Endothelial cell (in vitro differentiated cells): Measurements from ENCODE around the gene C11orf65. TPM values are rescaled to one million over a fixed set of nuclear protein-coding genes. Genes with fewer than 3 reads are reported as not detected.

Source experiments
- DNase-seq: peaks from one replicate; pipeline ENCODE4 v3.0.0; 2021; ENCODE audit warnings: low spot score
- H3K27ac Mint-ChIP-seq: one replicate; pipeline ENCODE4 v1.8.0; 2021; ENCODE audit warnings: mixed read lengths, inconsistent platforms; ENCODE audit not compliant: unreplicated experiment
- H3K27me3 Mint-ChIP-seq: one replicate; pipeline ENCODE4 v1.8.0; 2021; ENCODE audit warnings: mild to moderate bottlenecking, moderate library complexity, mixed read lengths, inconsistent platforms; ENCODE audit not compliant: unreplicated experiment
- H3K36me3 Mint-ChIP-seq: one replicate; pipeline ENCODE4 v1.8.0; 2021; ENCODE audit warnings: mild to moderate bottlenecking, low read depth, mixed read lengths, inconsistent platforms; ENCODE audit not compliant: unreplicated experiment
- H3K4me1 Mint-ChIP-seq: one replicate; pipeline ENCODE4 v1.8.0; 2021; ENCODE audit warnings: mild to moderate bottlenecking, mixed read lengths, inconsistent platforms; ENCODE audit not compliant: unreplicated experiment
- H3K4me3 Mint-ChIP-seq: one replicate; pipeline ENCODE4 v1.8.0; 2021; ENCODE audit warnings: mild to moderate bottlenecking, mixed read lengths, inconsistent platforms; ENCODE audit not compliant: unreplicated experiment
- H3K9me3 Mint-ChIP-seq: one replicate; pipeline ENCODE4 v1.8.0; 2021; ENCODE audit warnings: mixed read lengths, inconsistent platforms; ENCODE audit not compliant: unreplicated experiment
- CTCF ChIP-seq: fragments of 200-600 bp; sonication (generic); IDR thresholded peaks from one replicate; pipeline ENCODE4 v1.5.0; 2021; ENCODE audit warnings: antibody characterized with exemption; ENCODE audit not compliant: unreplicated experiment
- total RNA-seq: library from RNA; stranded (reverse); fragmentation: NEBNext Ultra II Directional; extraction: Animal tissue kit (Norgen Biotek cat#: 25700); gene quantifications from one replicate; pipeline ENCODE4 v1.2.1, GENCODE V29; 2021; ENCODE audit not compliant: unreplicated experiment

C11orf65 gene
- total RNA-seq, 1 donor from 2014 or later, result 0.69 TPM

- Mint-ChIP-seq H3K27ac (no peak overlapping the region), H3K9me3 (no peaks in the 10 kb centered on the region), H3K4me1 (no peaks in the 10 kb centered on the region), H3K27me3 (no peaks in the 10 kb centered on the region), H3K36me3 (no peaks in the 10 kb centered on the region), H3K4me3 (no peak overlapping the region)
- DNase-seq, result no peak
- no peak for TF ChIP-seq CTCF
Observed at GRCh38 chr11:108508653-108509593, 41.6 kb upstream of the C11orf65 start.

GRCh38 chr11:108501396-108501795, 34.1 kb upstream of the C11orf65 start:
- Mint-ChIP-seq H3K9me3 (no peaks in the 10 kb centered on the region), H3K4me3 (no peak overlapping the region), H3K4me1 (peaks cover 10% of the 10 kb centered on the region), H3K27me3 (peaks cover 8% of the 10 kb centered on the region), H3K27ac (no peak overlapping the region), H3K36me3 (no peaks in the 10 kb centered on the region)
- no peak for TF ChIP-seq CTCF
- DNase-seq, result no peak

- peaks cover 10% of the 10 kb centered on the region for H3K4me1 Mint-ChIP-seq
- DNase-seq, result no peak
- H3K4me3 Mint-ChIP-seq, result no peak overlapping the region
- H3K36me3 Mint-ChIP-seq, result no peaks in the 10 kb centered on the region
- H3K27ac Mint-ChIP-seq, result no peak overlapping the region
- peaks cover 8% of the 10 kb centered on the region for H3K27me3 Mint-ChIP-seq
- H3K9me3 Mint-ChIP-seq, result no peaks in the 10 kb centered on the region
- TF ChIP-seq CTCF, result no peak
Observed at GRCh38 chr11:108500721-108501120, 33.4 kb upstream of the C11orf65 start.

- no peak for TF ChIP-seq CTCF
- H3K4me3 Mint-ChIP-seq, result no peak overlapping the region
- no peak overlapping the region for H3K27ac Mint-ChIP-seq
- H3K9me3 Mint-ChIP-seq, result no peaks in the 10 kb centered on the region
- H3K4me1 Mint-ChIP-seq, result peaks cover 10% of the 10 kb centered on the region
- H3K27me3 Mint-ChIP-seq, result peaks cover 8% of the 10 kb centered on the region
- no peak for DNase-seq
- no peaks in the 10 kb centered on the region for H3K36me3 Mint-ChIP-seq
Observed at GRCh38 chr11:108500169-108500568, 32.8 kb upstream of the C11orf65 start.

- Mint-ChIP-seq H3K27ac (no peak overlapping the region), H3K4me1 (peaks cover 10% of the 10 kb centered on the region), H3K27me3 (peaks cover 8% of the 10 kb centered on the region), H3K9me3 (no peaks in the 10 kb centered on the region), H3K36me3 (no peaks in the 10 kb centered on the region), H3K4me3 (peak overlapping the region; percentile 91)
- DNase-seq, result no peak
- TF ChIP-seq CTCF, result no peak
Observed at GRCh38 chr11:108498816-108499408, 31.6 kb upstream of the C11orf65 start.
